Mucosa of descending colon (tissue), 3 donors: ENCODE results near the gene ACD. TPM values are rescaled to one million over a fixed set of nuclear protein-coding genes. Genes with fewer than 3 reads are reported as not detected.

ENCODE experiments used
- ATAC-seq: fragments of 200-7000 bp; cut with Tn5 transposase; one replicate; pipeline ENCODE4 v1.9.1; 2020; ENCODE audit warnings: mild to moderate bottlenecking, moderate library complexity
- DNase-seq, 3 donors: peaks; one replicate each; pipeline ENCODE4 v3.0.0-alpha.2; 2020
- H3K36me3 ChIP-seq: fragments of 200-600 bp; one replicate; pipeline ENCODE4 v1.8.0; 2021; ENCODE audit warnings: low read depth, mild to moderate bottlenecking
- H3K4me1 ChIP-seq: fragments of 200-600 bp; one replicate; pipeline ENCODE4 v1.8.0; 2021; ENCODE audit warnings: low read depth, mild to moderate bottlenecking
- H3K4me3 ChIP-seq: fragments of 200-600 bp; one replicate; pipeline ENCODE4 v1.8.0; 2021; ENCODE audit warnings: mild to moderate bottlenecking
- H3K9me3 ChIP-seq: fragments of 200-600 bp; one replicate; pipeline ENCODE4 v1.8.0; 2021; ENCODE audit warnings: mild to moderate bottlenecking
- intact Hi-C, 2 donors: fragments of 100-400 bp; cut with DNase I in 1 of 2; cut with micrococcal nuclease in 1 of 2; formaldehyde crosslinking; loops; one replicate each; pipeline versions ENCODE4 v1.11.0 to v1.11.1; 2022; cut with DNase I, micrococcal nuclease
- total RNA-seq, 3 donors: library from RNA; stranded (reverse); fragmentation: NEBNext Ultra II Directional in 2 of 3; extraction: Animal tissue kit (Norgen Biotek cat#: 25700) in 2 of 3; gene quantifications; one replicate each; pipeline versions ENCODE4 v1.2.1 to v1.2.4, GENCODE V29; 2021 to 2023
- TF ChIP-seq, protein P1 (sequence below): fragments of 200-600 bp; IDR thresholded peaks from one replicate; pipeline ENCODE4 v1.8.0; 2022; ENCODE audit warnings: antibody characterized with exemption, mild to moderate bottlenecking
- donor health status: DM: no; HTN: no; CAD: no; lungs with moderate emphysema.
- donor health status: DM: no; HTN: no; CAD: no.
- donor health status: DM: no; HTN: yes; CAD: no.

Gene ACD
- total RNA-seq, 3 donors from 2014 or later: 8.9 to 17.1 (median 11.5) TPM

DNA sequence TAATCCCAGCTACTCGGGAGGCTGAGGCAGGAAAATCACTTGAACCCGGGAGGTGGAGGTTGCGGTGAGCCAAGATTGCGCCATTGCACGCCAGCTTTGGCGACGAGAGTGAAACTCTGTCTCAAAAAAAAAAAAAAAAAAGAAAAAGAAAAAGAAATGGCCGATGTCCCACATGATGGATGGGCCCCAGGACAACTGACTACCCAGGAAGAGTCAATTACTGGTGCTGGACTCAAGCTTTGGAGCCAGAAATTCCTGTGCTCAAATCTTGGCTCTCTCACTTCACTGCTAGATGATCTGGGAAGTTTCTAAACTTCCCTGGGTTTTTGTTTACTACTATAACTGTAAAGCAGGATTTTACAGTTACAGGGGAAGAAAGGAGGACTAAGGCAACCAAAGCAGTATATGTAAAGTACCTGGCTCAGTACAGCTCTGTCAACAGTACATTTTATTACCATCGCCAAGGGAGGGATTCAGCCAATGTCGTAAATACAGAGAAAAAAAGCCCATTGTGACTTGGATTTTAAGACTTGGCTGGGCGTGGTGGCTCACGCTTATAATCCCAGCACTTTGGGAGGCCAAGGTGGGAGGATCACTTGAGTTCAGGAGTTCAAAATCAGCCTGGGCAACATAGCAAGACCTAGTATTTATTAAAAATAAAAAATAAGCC lies 18.4 kb upstream of the ACD start:
- TF ChIP-seq, protein P1, sequence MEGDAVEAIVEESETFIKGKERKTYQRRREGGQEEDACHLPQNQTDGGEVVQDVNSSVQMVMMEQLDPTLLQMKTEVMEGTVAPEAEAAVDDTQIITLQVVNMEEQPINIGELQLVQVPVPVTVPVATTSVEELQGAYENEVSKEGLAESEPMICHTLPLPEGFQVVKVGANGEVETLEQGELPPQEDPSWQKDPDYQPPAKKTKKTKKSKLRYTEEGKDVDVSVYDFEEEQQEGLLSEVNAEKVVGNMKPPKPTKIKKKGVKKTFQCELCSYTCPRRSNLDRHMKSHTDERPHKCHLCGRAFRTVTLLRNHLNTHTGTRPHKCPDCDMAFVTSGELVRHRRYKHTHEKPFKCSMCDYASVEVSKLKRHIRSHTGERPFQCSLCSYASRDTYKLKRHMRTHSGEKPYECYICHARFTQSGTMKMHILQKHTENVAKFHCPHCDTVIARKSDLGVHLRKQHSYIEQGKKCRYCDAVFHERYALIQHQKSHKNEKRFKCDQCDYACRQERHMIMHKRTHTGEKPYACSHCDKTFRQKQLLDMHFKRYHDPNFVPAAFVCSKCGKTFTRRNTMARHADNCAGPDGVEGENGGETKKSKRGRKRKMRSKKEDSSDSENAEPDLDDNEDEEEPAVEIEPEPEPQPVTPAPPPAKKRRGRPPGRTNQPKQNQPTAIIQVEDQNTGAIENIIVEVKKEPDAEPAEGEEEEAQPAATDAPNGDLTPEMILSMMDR: no peak
- peaks cover 21% of the 10 kb centered on the region for H3K4me1 ChIP-seq
- no peaks in the 10 kb centered on the region for H3K9me3 ChIP-seq
- ATAC-seq: peak; percentile 77
- no peaks in the 10 kb centered on the region for H3K36me3 ChIP-seq
- DNase-seq: peak in 1 of 3 donors; percentile 74
- no peak overlapping the region for H3K4me3 ChIP-seq
- intact Hi-C loops: no loop called here

DNA sequence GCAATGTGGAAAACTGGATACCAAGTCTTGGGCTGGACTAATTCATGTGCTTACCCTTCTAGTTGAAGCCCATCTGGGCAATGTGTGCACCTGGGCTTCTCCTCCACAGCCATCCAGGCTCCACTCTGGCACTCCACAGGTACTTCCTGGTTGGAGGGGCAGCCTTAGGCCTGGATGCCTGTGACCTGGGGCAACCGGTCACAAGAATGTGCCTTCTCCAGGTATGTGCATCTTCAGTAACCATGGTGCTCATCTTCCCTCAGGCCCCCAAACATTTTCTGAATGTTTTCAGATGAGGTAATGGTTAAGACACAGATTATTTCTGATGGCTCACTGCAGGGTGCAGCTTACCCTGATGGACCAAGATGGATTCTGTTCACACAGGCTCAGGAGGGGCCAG lies 17.7 kb upstream of the ACD start:
- Histone ChIP-seq H3K9me3 (no peaks in the 10 kb centered on the region), H3K36me3 (no peaks in the 10 kb centered on the region), H3K4me3 (no peak overlapping the region), H3K4me1 (peaks cover 29% of the 10 kb centered on the region)
- DNase-seq (no peak), ATAC-seq (no peak)
- intact Hi-C loops: no loop called here
- TF ChIP-seq, protein P1: no peak

DNA sequence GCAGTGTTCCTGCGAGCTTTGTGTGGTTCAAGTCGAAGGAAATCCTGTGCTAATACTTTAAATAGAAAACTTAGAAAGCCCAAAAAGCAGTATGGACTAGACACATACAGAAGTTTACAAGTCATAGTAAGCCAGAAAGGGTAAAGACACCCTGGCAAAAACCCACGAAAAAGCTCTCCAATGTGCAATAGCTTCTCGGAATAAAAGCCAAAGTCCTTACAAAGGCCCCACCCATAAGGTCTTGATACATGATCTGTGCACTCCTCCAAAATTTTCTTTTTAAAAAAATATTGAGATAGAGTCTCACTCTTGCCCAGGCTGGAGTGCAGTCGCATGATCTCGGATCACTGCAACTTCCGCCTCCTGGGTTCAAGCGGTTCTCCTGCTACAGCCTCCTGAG lies 16.9 kb upstream of the ACD start:
- H3K4me3 ChIP-seq: no peak overlapping the region
- no peak for DNase-seq
- no peaks in the 10 kb centered on the region for H3K36me3 ChIP-seq
- H3K4me1 ChIP-seq: peaks cover 29% of the 10 kb centered on the region
- H3K9me3 ChIP-seq: no peaks in the 10 kb centered on the region
- intact Hi-C loops: no loop called here
- TF ChIP-seq, protein P1: no peak
- ATAC-seq: no peak

DNA sequence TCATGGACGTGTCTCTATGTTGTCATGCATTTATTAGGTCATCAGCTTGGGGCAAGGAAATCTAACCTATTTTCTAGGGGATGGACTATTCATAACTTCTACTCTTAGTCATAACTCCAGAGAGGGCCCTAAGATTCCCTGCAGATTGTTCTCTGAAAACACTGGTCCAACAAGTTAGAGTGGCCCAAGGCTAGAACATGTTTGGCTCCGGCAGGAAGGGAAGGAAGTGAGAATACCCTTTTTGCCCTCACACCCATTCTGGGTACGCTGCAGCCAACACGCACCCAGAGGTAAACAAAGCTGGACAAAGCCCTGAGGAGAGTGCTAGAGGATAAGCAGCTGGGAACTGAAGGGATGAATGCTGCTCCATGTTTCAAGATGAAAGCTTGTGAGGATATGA lies 16.5 kb upstream of the ACD start:
- intact Hi-C loops: no loop called here
- no peak overlapping the region for H3K4me3 ChIP-seq
- DNase-seq: no peak
- TF ChIP-seq, protein P1: no peak
- ATAC-seq: no peak
- H3K9me3 ChIP-seq: no peaks in the 10 kb centered on the region
- peaks cover 29% of the 10 kb centered on the region for H3K4me1 ChIP-seq
- no peaks in the 10 kb centered on the region for H3K36me3 ChIP-seq

DNA sequence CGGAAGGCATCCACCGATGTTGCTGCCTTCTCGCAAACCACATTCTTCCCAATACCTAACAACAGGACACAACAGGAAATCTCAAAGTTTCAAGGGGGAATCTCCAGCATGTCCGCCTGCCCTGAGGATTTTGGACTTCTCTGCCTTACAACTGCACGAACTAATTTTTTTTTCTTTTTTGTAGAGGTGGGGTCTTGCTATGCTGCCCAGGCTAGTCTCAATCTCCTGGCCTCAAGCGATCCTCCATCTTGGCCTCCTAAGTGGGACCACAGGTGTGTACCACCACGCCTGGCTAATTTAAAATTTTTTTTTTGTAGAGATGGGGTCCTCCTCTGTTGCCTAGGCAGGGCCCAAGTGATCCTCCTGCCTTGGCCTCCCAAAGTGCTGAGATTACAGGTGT lies 15.9 kb upstream of the ACD start:
- intact Hi-C loops: no loop called here
- Histone ChIP-seq H3K4me3 (no peak overlapping the region), H3K36me3 (no peaks in the 10 kb centered on the region), H3K4me1 (peaks cover 29% of the 10 kb centered on the region), H3K9me3 (no peaks in the 10 kb centered on the region)
- TF ChIP-seq, protein P1: no peak
- ATAC-seq: no peak
- DNase-seq: no peak

DNA sequence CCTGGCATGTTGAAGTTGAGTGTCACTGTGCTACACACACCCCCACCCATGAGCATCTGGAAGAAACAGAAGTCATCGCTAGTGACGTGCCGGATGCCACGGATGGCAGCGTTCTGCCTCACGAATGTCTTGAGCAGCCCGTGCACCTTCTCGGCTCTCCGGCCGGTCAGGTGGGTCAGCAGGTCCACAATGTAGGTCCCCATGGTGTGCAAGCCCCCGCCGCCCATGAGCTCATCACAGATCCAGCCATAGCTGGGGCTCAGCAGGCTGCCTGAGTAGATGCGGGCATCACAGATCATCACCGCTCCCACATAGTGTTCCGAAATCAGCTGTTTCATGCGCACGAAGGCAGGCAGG lies 15.5 kb upstream of the ACD start:
- TF ChIP-seq, protein P1: no peak
- no peak overlapping the region for H3K4me3 ChIP-seq
- H3K36me3 ChIP-seq: no peaks in the 10 kb centered on the region
- ATAC-seq (no peak), DNase-seq (no peak)
- intact Hi-C loops: no loop called here
- peaks cover 29% of the 10 kb centered on the region for H3K4me1 ChIP-seq
- no peaks in the 10 kb centered on the region for H3K9me3 ChIP-seq
